GM19328 (cell line): Measurements from ENCODE around the gene AMZ1.

Experiments
- ATAC-seq: cut with Tn5 transposase; IDR thresholded peaks from one replicate; pipeline ENCODE4 v1.9.1; 2021; ENCODE audit warnings: mild to moderate bottlenecking, moderate library complexity; ENCODE audit not compliant: unreplicated experiment

AMZ1 gene

GRCh38 chr7:2687881-2688318 is at the start of gene AMZ1:
AMZ1 (plus strand) TSS chr7:2688202; CDS start chr7:2700452, 12,250 bp downstream.
- no peak for ATAC-seq

DNA sequence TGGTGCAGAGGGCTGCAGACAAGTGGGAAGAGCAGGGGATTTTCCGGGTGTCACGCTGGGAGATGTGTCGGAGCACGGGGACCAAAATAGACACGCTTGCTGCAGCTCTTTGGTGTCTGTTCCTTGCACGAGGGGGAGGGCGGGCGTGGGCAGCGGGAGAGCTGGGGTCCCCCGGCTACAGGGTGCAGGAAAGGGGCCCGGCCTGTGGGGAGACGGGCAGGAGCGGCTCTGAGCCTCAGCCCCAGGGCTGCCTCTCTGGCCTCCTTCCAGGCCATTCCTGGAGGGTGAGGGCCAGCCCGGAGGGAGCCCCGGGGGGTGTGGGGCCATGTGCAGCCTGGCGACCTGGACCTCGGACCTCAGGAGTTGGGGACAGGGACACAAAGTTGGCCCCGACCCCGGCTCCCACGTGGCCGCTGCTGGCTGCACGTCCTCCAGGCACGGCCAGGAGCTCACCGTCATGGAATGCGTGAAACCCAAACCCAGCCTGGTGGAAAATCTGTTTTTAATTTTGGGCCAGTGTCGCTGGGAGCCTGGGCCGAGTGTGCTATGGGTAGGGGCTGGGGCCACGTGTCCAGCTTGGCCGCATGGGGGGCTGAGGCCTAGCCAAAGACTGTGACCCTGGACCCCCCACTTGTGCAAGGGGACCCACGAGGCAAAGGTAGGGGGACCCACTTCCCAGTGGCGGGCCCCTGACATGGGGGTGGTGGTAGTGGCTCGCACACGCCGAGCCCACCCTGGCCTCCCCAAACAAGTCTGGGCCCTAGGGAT is 49.6 kb upstream of the AMZ1 start:
- ATAC-seq, result no peak

- no peak for ATAC-seq
Observed at GRCh38 chr7:2639181-2639681, 48.8 kb upstream of the AMZ1 start.

DNA sequence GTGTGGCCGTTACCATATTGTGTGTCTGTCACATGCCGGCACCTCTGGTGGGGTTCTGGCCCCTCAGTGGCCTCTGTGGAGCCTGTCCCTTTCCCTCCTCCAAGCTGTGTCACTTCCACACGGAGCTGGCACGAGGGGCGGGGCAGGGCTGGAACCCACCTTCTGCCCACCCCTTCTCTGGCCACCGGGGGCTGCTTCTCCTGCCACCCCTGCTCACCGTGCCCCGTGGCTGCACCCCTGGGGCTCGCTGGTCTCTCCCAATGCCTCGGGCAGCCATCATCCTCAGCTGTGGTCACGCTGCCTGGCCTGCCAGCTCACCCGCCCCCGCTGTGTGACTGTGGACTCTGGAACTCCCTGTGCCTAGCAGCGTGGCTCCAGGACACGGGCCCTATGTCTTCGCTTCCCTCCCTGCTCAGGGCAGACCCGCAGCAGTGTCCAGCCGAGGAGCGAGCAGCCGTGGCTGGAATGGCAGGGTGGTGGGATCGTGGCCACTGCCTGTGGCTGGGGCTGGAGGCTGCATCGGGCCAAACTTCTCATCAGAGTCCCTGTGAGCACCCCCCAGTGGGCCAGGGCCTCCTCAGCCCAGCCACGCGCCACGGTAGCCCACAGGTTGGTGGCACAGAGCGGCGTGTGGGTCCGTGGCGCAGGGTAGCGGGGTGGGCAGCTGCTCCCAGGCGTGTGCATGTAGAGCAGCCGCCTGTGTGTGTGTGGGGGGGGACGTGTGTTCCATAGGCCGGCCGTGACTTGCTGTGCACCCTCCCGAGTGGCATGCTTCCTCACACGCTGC is 48.1 kb upstream of the AMZ1 start:
- ATAC-seq, result no peak

DNA sequence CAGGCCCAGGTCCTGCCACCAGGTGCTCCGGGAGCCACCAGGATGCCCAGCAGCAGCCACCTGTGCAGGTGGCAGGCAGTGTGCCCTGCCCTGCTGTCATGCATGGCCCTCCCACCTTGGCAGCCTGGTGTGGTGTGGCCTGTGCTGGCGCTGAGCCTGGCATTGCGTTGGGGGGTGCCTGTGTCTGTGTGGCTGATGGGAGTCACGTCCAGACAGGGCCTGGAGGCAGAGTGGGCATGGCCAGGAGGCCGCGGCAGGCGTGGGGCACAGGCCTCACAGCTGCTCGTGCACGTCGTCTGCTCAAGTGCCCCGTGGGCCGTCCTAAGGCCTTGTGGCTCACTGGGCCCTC is 47.5 kb upstream of the AMZ1 start:
- no peak for ATAC-seq

GRCh38 chr7:2640846-2641316 is 47.1 kb upstream of the AMZ1 start:
- ATAC-seq, result no peak

GRCh38 chr7:2641406-2642393 is 46.3 kb upstream of the AMZ1 start:
- peak; percentile 41 for ATAC-seq

DNA sequence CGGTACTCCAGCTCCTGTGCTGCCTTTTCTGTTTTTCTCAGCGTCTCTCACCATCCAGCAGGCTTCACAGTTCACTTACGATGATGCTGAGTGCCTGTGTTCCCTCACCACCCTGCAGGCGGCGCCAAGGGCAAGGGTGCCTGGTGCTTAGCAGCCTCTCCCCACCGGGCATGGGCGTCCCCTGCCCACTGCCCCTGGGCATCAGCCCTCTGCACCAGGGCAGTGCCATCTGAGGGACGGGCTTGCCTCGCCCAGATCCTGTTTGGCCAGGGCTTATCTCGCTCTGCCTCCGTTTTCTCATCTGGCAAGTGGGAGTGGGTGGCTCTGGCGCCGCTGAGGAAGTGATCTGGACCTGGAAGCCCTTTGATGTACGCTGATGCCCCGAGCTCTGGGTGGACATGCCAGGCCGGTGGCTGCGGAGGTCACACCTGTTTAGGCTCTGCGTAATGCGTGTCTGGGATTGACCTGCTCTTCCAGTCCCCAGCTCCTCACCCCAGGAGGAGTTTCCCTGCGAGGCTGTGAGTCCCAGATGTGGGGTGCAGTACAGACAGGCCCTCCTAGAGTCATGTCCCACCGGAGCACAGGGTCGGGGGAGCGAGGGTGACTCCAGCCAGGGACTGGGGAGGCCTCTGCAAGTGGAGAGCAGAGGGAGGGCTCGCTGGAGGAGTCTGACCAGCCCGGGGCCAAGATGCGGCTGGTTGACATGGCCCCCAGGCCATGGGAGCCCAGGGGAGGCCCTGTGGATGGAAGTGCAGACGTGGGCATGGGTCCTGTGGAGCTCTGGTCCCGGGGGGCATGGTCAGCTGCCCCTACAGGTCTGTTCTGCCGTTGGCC is 44.4 kb upstream of the AMZ1 start:
- ATAC-seq, result no peak

GRCh38 chr7:2644220-2644561 is 43.8 kb upstream of the AMZ1 start:
- ATAC-seq, result no peak

GRCh38 chr7:2644562-2645273 is 43.3 kb upstream of the AMZ1 start:
- ATAC-seq, result no peak

GRCh38 chr7:2645274-2645868 is 42.6 kb upstream of the AMZ1 start:
- ATAC-seq, result no peak

DNA sequence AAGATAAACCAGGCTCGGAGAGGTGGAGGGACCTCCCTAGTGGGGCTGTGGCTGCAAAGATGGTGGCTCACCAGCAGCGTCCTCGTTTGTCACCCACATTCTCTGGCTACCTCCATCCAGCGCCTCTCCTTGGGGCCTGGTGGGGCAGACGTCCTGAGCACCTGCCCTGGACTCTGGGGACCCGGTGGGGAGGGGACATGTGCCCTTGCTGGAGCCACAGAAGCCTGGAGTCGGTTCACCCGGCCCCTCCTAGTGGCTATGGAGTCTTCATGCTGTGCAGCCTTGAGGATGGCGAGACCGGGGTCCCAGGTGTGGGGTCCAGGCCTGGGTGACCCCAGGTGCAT is 41.7 kb upstream of the AMZ1 start:
- ATAC-seq, result no peak

- ATAC-seq, result no peak
Observed at GRCh38 chr7:2646680-2647571, 41.1 kb upstream of the AMZ1 start.

DNA sequence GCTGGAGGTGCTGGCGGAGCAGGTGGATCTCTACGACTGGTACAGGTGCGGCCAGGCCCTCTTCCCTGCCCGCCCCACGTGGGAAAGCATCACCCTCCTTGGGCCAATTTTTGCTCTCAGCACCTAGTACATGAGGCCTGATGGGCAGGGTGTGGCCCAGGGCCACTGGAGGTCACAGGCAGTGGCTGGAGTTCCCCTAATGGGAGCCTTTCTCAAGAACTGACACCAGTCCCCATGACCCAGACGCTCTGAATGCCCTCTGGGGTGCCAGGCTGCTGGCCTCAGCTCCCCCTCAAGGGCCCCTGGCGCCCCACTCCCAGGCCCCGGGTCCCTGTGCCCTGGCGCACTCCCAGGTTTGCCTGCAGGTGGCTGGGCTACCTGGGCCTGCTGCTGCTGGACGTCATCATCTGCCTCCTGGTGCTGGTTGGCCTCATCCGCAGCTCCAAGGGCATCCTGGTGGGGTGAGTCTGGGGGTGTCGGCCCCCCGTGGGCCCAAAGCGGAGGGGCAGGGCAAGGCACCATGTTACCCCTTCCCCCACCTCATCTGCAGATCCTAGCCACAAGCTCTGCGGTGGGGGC is 40.3 kb upstream of the AMZ1 start:
- no peak for ATAC-seq

GRCh38 chr7:2649139-2649838 is 38.7 kb upstream of the AMZ1 start:
- ATAC-seq, result no peak

DNA sequence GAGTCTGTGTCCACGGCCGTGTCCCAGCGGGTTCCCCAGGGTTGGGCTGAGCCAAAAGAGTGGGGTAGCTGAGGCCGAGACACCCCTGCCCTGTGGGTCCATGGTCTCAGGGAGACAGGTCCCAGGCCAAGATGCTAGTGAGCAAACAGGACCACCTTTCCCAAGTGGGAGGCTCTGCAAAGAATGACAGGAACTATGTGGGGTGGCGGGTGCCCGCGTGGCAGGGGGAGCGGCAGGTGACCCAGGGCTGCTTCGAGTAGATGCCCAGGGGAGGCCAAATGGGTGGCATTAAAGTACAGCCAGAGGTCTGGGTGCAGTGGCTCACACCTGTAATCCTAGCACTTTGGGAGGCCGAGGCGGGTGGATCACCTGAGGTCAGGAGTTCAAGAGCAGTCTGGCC is 38.0 kb upstream of the AMZ1 start:
- ATAC-seq, result no peak

DNA sequence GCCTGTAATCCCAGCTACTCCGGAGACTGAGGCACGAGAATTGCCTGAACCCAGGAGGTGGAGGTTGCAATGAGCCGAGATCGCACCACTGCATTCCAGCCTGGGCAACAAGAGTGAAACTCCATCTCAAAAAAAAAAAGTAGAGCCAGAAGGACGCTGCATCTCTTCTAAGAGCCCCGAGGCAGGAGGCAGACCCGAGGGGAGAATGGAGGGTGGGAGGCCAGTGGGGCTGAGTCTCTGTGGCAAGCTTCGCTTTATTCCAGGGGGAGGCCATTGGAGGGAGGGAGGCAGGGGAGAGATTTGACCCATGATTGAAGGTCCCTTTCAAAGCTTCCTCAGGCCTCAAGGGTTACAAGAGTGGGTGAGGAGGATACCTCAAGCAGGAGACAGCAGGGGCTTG is 37.6 kb upstream of the AMZ1 start:
- ATAC-seq, result no peak
